ENCODE measurements around the gene PDE7B. TPM values are rescaled to one million over a fixed set of nuclear protein-coding genes. Genes with fewer than 3 reads are reported as not detected.
"Not testable (repeated sequence)": the region's sequence is repeated elsewhere in the genome, so short reads cannot be mapped to it uniquely, and the experiment has no call there.

The PDE7B gene
- total RNA-seq, 1 donor from 2014 or later, result 58.5 TPM

- DNase-seq, result peak; percentile 91
Measured at GRCh38 chr6:136077834-136078576, 226.5 kb downstream of the PDE7B start.

GRCh38 chr6:136079701-136080565 lies 228.4 kb downstream of the PDE7B start:
- no peak for DNase-seq

- DNase-seq, result no peak
Measured at GRCh38 chr6:136083540-136083939, 232.0 kb downstream of the PDE7B start.

GRCh38 chr6:136084403-136084802 lies 232.9 kb downstream of the PDE7B start:
- no peak for DNase-seq

GRCh38 chr6:136085370-136086115 lies 234.0 kb downstream of the PDE7B start:
- no peak for DNase-seq

- DNase-seq, result no peak
Measured at GRCh38 chr6:136086686-136087085, 235.2 kb downstream of the PDE7B start.

- peak; percentile 25 for DNase-seq
Measured at GRCh38 chr6:136087986-136088385, 236.5 kb downstream of the PDE7B start.

- DNase-seq, result no peak
Measured at GRCh38 chr6:136088693-136089092, 237.2 kb downstream of the PDE7B start.

GRCh38 chr6:136089876-136090275 lies 238.4 kb downstream of the PDE7B start:
- DNase-seq, result no peak

- DNase-seq, result no peak
Measured at GRCh38 chr6:136090929-136091328, 239.4 kb downstream of the PDE7B start.

- no peak for DNase-seq
Measured at GRCh38 chr6:136092897-136093296, 241.4 kb downstream of the PDE7B start.

- DNase-seq, result no peak
Measured at GRCh38 chr6:136093835-136094234, 242.3 kb downstream of the PDE7B start.

- no peak for DNase-seq
Measured at GRCh38 chr6:136094812-136095211, 243.3 kb downstream of the PDE7B start.

- peak; percentile 77 for DNase-seq
Measured at GRCh38 chr6:136095986-136096385, 244.5 kb downstream of the PDE7B start.

GRCh38 chr6:136102991-136103688 lies 251.6 kb downstream of the PDE7B start:
- peak; percentile 86 for DNase-seq

GRCh38 chr6:136103763-136104311 lies 252.3 kb downstream of the PDE7B start:
- peak; percentile 56 for DNase-seq

- peak; percentile 14 for DNase-seq
Measured at GRCh38 chr6:136104556-136104955, 253.1 kb downstream of the PDE7B start.

- DNase-seq, result not testable (repeated sequence)
Measured at GRCh38 chr6:136105797-136106196, 254.3 kb downstream of the PDE7B start.

- peak; percentile 89 for DNase-seq
Measured at GRCh38 chr6:136108361-136108945, 257.0 kb downstream of the PDE7B start.

GRCh38 chr6:136111831-136112230 lies 260.3 kb downstream of the PDE7B start:
- no peak for DNase-seq

- no peak for DNase-seq
Measured at GRCh38 chr6:136112262-136112661, 260.8 kb downstream of the PDE7B start.

GRCh38 chr6:136113736-136114173 lies 262.3 kb downstream of the PDE7B start:
- peak; percentile 96 for DNase-seq

All from dermis blood vessel endothelial cell (primary cell).